ENCODE results near the gene TAF7L. TPM values are rescaled to one million over a fixed set of nuclear protein-coding genes. Genes with fewer than 3 reads are reported as not detected.
"Not testable (repeated sequence)": the region's sequence is repeated elsewhere in the genome, so short reads cannot be mapped to it uniquely, and the experiment has no call there.

The TAF7L gene, protein sequence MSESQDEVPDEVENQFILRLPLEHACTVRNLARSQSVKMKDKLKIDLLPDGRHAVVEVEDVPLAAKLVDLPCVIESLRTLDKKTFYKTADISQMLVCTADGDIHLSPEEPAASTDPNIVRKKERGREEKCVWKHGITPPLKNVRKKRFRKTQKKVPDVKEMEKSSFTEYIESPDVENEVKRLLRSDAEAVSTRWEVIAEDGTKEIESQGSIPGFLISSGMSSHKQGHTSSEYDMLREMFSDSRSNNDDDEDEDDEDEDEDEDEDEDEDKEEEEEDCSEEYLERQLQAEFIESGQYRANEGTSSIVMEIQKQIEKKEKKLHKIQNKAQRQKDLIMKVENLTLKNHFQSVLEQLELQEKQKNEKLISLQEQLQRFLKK
- 0.18 TPM for total RNA-seq (2021; ENCODE audit: unreplicated experiment)
- 0.12 TPM for polyA plus RNA-seq (2012; ENCODE audit: insufficient read length)
- Bru-seq, nascent RNA: percentile 29 among the genes with signal in this experiment
- percentile 39 among the genes with signal in this experiment for BruChase-seq, experiment 1, labeled RNA remaining after a 2-hour chase
- BruChase-seq, experiment 2, labeled RNA remaining after a 6-hour chase: percentile 43 among the genes with signal in this experiment
- long read RNA-seq, partial matches to known transcripts: 0 of 1 reads
- long read RNA-seq, other reads (novel, unspliced or antisense): 1 of 1 reads

DNA sequence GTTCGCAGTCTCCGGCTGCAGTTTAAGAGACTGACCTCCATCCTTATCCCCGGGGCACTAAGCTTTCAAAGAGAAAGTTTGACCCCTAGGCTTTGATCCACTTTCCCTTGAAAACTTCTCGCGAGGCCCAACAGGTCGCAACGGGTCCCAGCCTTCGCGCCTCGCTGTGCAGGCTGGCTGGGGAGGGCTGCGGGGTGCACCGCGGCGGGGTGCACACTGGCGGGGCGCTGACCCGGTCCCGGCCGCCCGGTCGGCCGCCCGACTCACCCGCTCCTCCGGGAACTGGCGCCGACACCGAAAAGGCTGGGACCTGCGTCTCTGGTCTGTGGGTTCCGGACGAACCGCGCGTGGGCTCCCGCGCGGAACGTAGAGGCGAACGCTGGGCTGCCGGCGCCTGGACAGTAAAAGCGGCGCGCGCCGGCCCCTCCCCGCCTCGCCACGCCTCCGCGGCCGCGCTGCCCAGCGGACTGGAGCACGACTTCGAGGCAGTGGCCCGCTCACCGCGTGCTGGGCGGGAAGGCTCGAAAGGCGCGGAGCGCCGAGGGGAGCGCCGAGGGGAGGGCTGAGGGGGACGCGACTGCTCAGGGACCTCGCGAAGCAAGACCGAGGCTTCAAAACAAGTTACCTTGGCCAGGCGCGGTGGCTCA lies at the start of gene TAF7L:
TAF7L (minus strand) TSS at position 378 of the 647 bp plus-strand sequence. CDS start 3,791 bp downstream, outside the sequence.
- no TSS peak for BruUV-seq (replicated peaks)
- no peaks in the 10 kb centered on the region for H3K4me1 ChIP-seq (ENCODE audit: control insufficient read depth, insufficient read depth, low read length)
- ATAC-seq (no peak), DNase-seq (ENCODE audit: low read depth, low spot score) (no peak)
- H3K9me3 ChIP-seq (ENCODE audit: control insufficient read depth, insufficient read depth, low read depth, low read length): no peaks in the 10 kb centered on the region
- intact Hi-C loops (cut with micrococcal nuclease; ENCODE audit: unreplicated experiment) (no loop called here), in situ Hi-C loops (cut with HindIII; ENCODE audit: low pct_unique_long_range_greater_than_20kb, low sequenced_read_pairs) (no loop called here)
- no peaks in the 10 kb centered on the region for H3K36me3 ChIP-seq (ENCODE audit: control insufficient read depth, insufficient read depth, low read length)
- no peak within 1 kb of the TSS for H3K4me3 ChIP-seq (ENCODE audit: low read depth in 2 of 2, low read length in 2 of 2)
- ChIA-PET CTCF (no interaction called here), POLR2A (no interaction called here)
- H3K27ac ChIP-seq (ENCODE audit: low read length): no peak within 1 kb of the TSS
- TF ChIP-seq TCF7L2 (IDR thresholded peaks at IDR 0.05; ENCODE audit: low read depth, low read length): no peak
- TF ChIP-seq POLR2AphosphoS5 (IDR thresholded peaks at IDR 0.05; ENCODE audit: low read depth, low read length): no peak
- TF ChIP-seq, protein P1, sequence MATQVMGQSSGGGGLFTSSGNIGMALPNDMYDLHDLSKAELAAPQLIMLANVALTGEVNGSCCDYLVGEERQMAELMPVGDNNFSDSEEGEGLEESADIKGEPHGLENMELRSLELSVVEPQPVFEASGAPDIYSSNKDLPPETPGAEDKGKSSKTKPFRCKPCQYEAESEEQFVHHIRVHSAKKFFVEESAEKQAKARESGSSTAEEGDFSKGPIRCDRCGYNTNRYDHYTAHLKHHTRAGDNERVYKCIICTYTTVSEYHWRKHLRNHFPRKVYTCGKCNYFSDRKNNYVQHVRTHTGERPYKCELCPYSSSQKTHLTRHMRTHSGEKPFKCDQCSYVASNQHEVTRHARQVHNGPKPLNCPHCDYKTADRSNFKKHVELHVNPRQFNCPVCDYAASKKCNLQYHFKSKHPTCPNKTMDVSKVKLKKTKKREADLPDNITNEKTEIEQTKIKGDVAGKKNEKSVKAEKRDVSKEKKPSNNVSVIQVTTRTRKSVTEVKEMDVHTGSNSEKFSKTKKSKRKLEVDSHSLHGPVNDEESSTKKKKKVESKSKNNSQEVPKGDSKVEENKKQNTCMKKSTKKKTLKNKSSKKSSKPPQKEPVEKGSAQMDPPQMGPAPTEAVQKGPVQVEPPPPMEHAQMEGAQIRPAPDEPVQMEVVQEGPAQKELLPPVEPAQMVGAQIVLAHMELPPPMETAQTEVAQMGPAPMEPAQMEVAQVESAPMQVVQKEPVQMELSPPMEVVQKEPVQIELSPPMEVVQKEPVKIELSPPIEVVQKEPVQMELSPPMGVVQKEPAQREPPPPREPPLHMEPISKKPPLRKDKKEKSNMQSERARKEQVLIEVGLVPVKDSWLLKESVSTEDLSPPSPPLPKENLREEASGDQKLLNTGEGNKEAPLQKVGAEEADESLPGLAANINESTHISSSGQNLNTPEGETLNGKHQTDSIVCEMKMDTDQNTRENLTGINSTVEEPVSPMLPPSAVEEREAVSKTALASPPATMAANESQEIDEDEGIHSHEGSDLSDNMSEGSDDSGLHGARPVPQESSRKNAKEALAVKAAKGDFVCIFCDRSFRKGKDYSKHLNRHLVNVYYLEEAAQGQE (IDR thresholded peaks at IDR 0.05; ENCODE audit: insufficient read depth in 1 of 2, low read depth in 2 of 2, low read length in 1 of 2): no peak
- TF ChIP-seq, protein P2, sequence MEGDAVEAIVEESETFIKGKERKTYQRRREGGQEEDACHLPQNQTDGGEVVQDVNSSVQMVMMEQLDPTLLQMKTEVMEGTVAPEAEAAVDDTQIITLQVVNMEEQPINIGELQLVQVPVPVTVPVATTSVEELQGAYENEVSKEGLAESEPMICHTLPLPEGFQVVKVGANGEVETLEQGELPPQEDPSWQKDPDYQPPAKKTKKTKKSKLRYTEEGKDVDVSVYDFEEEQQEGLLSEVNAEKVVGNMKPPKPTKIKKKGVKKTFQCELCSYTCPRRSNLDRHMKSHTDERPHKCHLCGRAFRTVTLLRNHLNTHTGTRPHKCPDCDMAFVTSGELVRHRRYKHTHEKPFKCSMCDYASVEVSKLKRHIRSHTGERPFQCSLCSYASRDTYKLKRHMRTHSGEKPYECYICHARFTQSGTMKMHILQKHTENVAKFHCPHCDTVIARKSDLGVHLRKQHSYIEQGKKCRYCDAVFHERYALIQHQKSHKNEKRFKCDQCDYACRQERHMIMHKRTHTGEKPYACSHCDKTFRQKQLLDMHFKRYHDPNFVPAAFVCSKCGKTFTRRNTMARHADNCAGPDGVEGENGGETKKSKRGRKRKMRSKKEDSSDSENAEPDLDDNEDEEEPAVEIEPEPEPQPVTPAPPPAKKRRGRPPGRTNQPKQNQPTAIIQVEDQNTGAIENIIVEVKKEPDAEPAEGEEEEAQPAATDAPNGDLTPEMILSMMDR (IDR thresholded peaks at IDR 0.05): no peak
- TF ChIP-seq SIN3A (IDR thresholded peaks at IDR 0.05; ENCODE audit: borderline replicate concordance, insufficient read depth, low read depth, low read length): no peak
- H3K27me3 ChIP-seq (ENCODE audit: control insufficient read depth, insufficient read depth, low read length): 0 out of 2 replicates have a peak, but pooled peaks cover 2% of the 10 kb centered on the region

DNA sequence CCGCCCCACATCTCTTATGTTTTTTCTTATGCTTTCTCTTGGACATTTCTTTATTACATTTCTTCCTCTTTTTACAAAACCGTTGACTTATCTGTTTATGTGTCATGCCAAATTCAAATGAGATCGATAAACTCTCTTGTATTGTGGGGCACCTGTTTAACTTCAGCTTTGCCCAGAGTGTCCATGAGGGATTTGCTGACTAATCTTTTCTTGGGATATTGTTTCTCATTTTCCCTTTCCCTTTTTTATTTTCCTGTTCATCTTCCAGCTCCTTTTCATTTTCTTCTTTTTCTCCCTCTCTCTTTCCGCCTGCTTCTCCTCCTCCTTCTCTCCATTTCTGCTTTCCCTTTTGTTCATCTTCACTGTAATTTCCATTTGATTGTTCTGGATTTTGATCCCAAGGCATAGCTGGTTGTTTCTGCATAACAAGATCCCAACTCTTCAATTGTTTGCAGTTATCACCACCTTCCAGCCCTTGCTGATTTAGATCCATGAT lies 46.7 kb upstream of the TAF7L start:
- Histone ChIP-seq H3K4me3 (ENCODE audit: low read depth in 2 of 2, low read length in 2 of 2) (no peak overlapping the region), H3K36me3 (ENCODE audit: control insufficient read depth, insufficient read depth, low read length) (no peaks in the 10 kb centered on the region), H3K27ac (ENCODE audit: low read length) (no peak overlapping the region), H3K4me1 (ENCODE audit: control insufficient read depth, insufficient read depth, low read length) (no peaks in the 10 kb centered on the region), H3K27me3 (ENCODE audit: control insufficient read depth, insufficient read depth, low read length) (no peaks in the 10 kb centered on the region), H3K9me3 (ENCODE audit: control insufficient read depth, insufficient read depth, low read depth, low read length) (no peaks in the 10 kb centered on the region)
- in situ Hi-C loops (cut with HindIII; ENCODE audit: low pct_unique_long_range_greater_than_20kb, low sequenced_read_pairs): no loop called here
- BruUV-seq (replicated peaks): no TSS peak
- ATAC-seq: no peak
- DNase-seq (ENCODE audit: low read depth, low spot score): no peak
- intact Hi-C loops (cut with micrococcal nuclease; ENCODE audit: unreplicated experiment): no loop called here
- POLR2A ChIA-PET: no interaction called here
- CTCF ChIA-PET: no interaction called here
- TF ChIP-seq, protein P2 (IDR thresholded peaks at IDR 0.05): no peak

DNA sequence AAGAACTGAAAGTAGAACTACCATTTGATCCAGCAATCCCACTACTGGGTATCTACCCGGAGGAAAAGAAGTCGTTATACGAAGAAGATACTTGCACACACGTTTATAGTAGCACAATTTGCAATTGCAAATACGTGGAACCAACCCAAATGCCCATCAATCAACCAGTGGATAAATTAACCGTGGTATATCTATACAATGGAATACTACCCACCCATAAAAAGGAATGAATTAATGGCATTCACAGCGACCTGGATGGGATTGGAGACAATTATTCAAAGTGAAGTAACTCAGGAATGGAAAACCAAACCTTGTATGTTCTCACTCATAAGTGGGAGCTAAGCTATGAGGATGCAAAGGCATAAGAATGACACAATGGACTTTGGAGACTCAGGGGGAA lies 43.2 kb upstream of the TAF7L start:
- H3K4me3 ChIP-seq (ENCODE audit: low read depth in 2 of 2, low read length in 2 of 2); BruUV-seq (replicated peaks); H3K27ac ChIP-seq (ENCODE audit: low read length); in situ Hi-C loops (cut with HindIII; ENCODE audit: low pct_unique_long_range_greater_than_20kb, low sequenced_read_pairs); ATAC-seq; DNase-seq (ENCODE audit: low read depth, low spot score); intact Hi-C loops (cut with micrococcal nuclease; ENCODE audit: unreplicated experiment); H3K9me3 ChIP-seq (ENCODE audit: control insufficient read depth, insufficient read depth, low read depth, low read length); H3K36me3 ChIP-seq (ENCODE audit: control insufficient read depth, insufficient read depth, low read length); CTCF ChIA-PET; H3K27me3 ChIP-seq (ENCODE audit: control insufficient read depth, insufficient read depth, low read length); H3K4me1 ChIP-seq (ENCODE audit: control insufficient read depth, insufficient read depth, low read length): not testable (repeated sequence)
- POLR2A ChIA-PET: interaction anchor here (0.6 kb wide), 1 partner anchor 51 kb away, joined by 6 read pairs; no protein-coding TSS in a partner anchor

DNA sequence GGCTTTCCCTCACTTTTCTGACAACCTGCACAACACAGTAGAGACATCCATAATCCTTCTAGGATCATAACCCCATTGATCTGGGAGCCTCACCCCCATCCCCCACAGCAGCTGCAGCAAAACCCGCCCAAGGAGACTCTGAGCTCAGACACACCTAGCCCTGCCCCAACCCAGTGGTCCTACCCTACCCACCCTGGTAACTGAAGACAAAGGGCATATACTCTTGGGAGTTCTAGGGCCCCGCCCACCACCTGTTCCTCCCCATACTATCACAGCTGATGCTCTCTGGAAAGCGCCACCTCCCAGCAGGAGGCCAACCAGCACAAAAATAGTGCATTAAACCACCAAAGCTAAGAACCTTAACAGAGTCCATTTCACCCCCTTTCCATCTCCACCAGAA lies 35.5 kb upstream of the TAF7L start:
- in situ Hi-C loops (cut with HindIII; ENCODE audit: low pct_unique_long_range_greater_than_20kb, low sequenced_read_pairs); intact Hi-C loops (cut with micrococcal nuclease; ENCODE audit: unreplicated experiment); CTCF ChIA-PET: not testable (repeated sequence)

More for the DNA sequence above, 35.5 kb upstream of the TAF7L start:
- POLR2A ChIA-PET; H3K36me3 ChIP-seq (ENCODE audit: control insufficient read depth, insufficient read depth, low read length); DNase-seq (ENCODE audit: low read depth, low spot score); H3K27ac ChIP-seq (ENCODE audit: low read length); ATAC-seq; H3K27me3 ChIP-seq (ENCODE audit: control insufficient read depth, insufficient read depth, low read length); H3K4me3 ChIP-seq (ENCODE audit: low read depth in 2 of 2, low read length in 2 of 2); H3K9me3 ChIP-seq (ENCODE audit: control insufficient read depth, insufficient read depth, low read depth, low read length); H3K4me1 ChIP-seq (ENCODE audit: control insufficient read depth, insufficient read depth, low read length); BruUV-seq (replicated peaks): not testable (repeated sequence)

Measured in Panc1 (cell line).